Lower leg skin (tissue), 3 donors: ENCODE data around the gene HSPB6.

Experiments used
- POLR2A ChIP-seq, 2 donors: fragments of 450-650 bp; IDR thresholded peaks; one replicate each; pipeline ENCODE4 v1.6.1; 2016 to 2017; ENCODE audit warnings: antibody characterized with exemption in 2 of 2, mild to moderate bottlenecking in 1 of 2, moderate library complexity in 1 of 2
- TF ChIP-seq, protein P1 (sequence below), 3 donors: fragments of 450-650 bp; IDR thresholded peaks; one replicate each; pipeline ENCODE4 v1.5.1; 2016; ENCODE audit warnings: antibody characterized with exemption in 3 of 3, mild to moderate bottlenecking in 3 of 3, moderate library complexity in 2 of 3

DNA sequence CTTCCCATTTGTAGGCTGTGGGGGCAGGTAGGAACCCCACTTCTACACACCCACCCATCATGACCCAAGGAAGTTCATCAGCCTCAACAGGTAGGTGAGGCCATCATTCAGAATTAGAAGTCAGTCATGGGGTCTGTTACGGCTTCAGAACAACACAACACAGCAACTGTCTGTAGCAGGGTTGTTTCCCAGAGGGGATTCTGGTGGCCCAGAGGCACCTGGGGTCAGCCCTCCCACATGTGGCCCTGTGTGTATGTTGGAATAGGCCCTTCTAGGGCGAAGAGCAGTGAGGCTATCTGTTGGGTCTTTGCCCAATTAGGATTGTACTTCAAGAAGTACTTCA, 18.0 kb downstream of the HSPB6 start:
- TF ChIP-seq, protein P1, sequence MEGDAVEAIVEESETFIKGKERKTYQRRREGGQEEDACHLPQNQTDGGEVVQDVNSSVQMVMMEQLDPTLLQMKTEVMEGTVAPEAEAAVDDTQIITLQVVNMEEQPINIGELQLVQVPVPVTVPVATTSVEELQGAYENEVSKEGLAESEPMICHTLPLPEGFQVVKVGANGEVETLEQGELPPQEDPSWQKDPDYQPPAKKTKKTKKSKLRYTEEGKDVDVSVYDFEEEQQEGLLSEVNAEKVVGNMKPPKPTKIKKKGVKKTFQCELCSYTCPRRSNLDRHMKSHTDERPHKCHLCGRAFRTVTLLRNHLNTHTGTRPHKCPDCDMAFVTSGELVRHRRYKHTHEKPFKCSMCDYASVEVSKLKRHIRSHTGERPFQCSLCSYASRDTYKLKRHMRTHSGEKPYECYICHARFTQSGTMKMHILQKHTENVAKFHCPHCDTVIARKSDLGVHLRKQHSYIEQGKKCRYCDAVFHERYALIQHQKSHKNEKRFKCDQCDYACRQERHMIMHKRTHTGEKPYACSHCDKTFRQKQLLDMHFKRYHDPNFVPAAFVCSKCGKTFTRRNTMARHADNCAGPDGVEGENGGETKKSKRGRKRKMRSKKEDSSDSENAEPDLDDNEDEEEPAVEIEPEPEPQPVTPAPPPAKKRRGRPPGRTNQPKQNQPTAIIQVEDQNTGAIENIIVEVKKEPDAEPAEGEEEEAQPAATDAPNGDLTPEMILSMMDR (IDR thresholded peaks at IDR 0.05), result no peak
- TF ChIP-seq POLR2A (IDR thresholded peaks at IDR 0.05), result no peak
